ENCODE data around the gene STK38L.

The STK38L gene

GRCh38 chr12:27303139-27304111, 59.3 kb downstream of the STK38L start:
- H3K4me3 ChIP-seq (ENCODE audit: low read depth, low read length): no peak overlapping the region
- no peak for DNase-seq (ENCODE audit: low read depth)

- DNase-seq (ENCODE audit: low read depth): no peak
Observed at GRCh38 chr12:27304856-27305255, 60.8 kb downstream of the STK38L start.

GRCh38 chr12:27305673-27306456, 61.8 kb downstream of the STK38L start:
- no peak overlapping the region for H3K4me3 ChIP-seq (ENCODE audit: low read depth, low read length)
- no peak for DNase-seq (ENCODE audit: low read depth)

More at GRCh38 chr12:27304856-27305255, 60.8 kb downstream of the STK38L start:
- H3K4me3 ChIP-seq (ENCODE audit: low read depth, low read length): no peak overlapping the region

GRCh38 chr12:27309293-27309994, 65.4 kb downstream of the STK38L start:
- no peak overlapping the region for H3K4me3 ChIP-seq (ENCODE audit: low read depth, low read length)
- DNase-seq (ENCODE audit: low read depth): no peak

GRCh38 chr12:27309995-27310315, 65.9 kb downstream of the STK38L start:
- H3K4me3 ChIP-seq (ENCODE audit: low read depth, low read length): no peak overlapping the region
- no peak for DNase-seq (ENCODE audit: low read depth)

GRCh38 chr12:27316947-27317346, 72.9 kb downstream of the STK38L start:
- DNase-seq (ENCODE audit: low read depth): no peak
- no peak overlapping the region for H3K4me3 ChIP-seq (ENCODE audit: low read depth, low read length)

- H3K4me3 ChIP-seq (ENCODE audit: low read depth, low read length): no peak overlapping the region
- DNase-seq (ENCODE audit: low read depth): peak; percentile 23
Observed at GRCh38 chr12:27319409-27319808, 75.3 kb downstream of the STK38L start.

- DNase-seq (ENCODE audit: low read depth): no peak
- no peak overlapping the region for H3K4me3 ChIP-seq (ENCODE audit: low read depth, low read length)
Observed at GRCh38 chr12:27319848-27320247, 75.8 kb downstream of the STK38L start.

GRCh38 chr12:27324530-27324929, 80.4 kb downstream of the STK38L start:
- DNase-seq (ENCODE audit: low read depth): no peak
- H3K4me3 ChIP-seq (ENCODE audit: low read depth, low read length): no peak overlapping the region

- no peak for DNase-seq (ENCODE audit: low read depth)
- no peak overlapping the region for H3K4me3 ChIP-seq (ENCODE audit: low read depth, low read length)
Observed at GRCh38 chr12:27330846-27331245, 86.8 kb downstream of the STK38L start.

- no peak overlapping the region for H3K4me3 ChIP-seq (ENCODE audit: low read depth, low read length)
- peak; percentile 84 for DNase-seq (ENCODE audit: low read depth)
Observed at GRCh38 chr12:27331291-27331926, 87.3 kb downstream of the STK38L start.

- DNase-seq (ENCODE audit: low read depth): no peak
- H3K4me3 ChIP-seq (ENCODE audit: low read depth, low read length): peak overlapping the region; percentile 68
Observed at GRCh38 chr12:27331927-27332324, 87.8 kb downstream of the STK38L start.

GRCh38 chr12:27332407-27332713, 88.3 kb downstream of the STK38L start:
- H3K4me3 ChIP-seq (ENCODE audit: low read depth, low read length): peak overlapping the region; percentile 68
- DNase-seq (ENCODE audit: low read depth): no peak

GRCh38 chr12:27332714-27333402, 88.8 kb downstream of the STK38L start, which contains the start of gene BMAL2:
TSS of gene BMAL2 (plus strand) at chr12:27332836. CDS start at chr12:27333073, 237 bp downstream.
- peak within 1 kb of the TSS; percentile 68 for H3K4me3 ChIP-seq (ENCODE audit: low read depth, low read length)
- DNase-seq (ENCODE audit: low read depth): no peak

- H3K4me3 ChIP-seq (ENCODE audit: low read depth, low read length): peak overlapping the region; percentile 68
- DNase-seq (ENCODE audit: low read depth): no peak
Observed at GRCh38 chr12:27333403-27334009, 89.4 kb downstream of the STK38L start.

- peak overlapping the region; percentile 68 for H3K4me3 ChIP-seq (ENCODE audit: low read depth, low read length)
- DNase-seq (ENCODE audit: low read depth): no peak
Observed at GRCh38 chr12:27334042-27334720, 90.1 kb downstream of the STK38L start.

- DNase-seq (ENCODE audit: low read depth): no peak
- H3K4me3 ChIP-seq (ENCODE audit: low read depth, low read length): no peak overlapping the region
Observed at GRCh38 chr12:27334721-27335082, 90.6 kb downstream of the STK38L start.

Data from skeletal muscle cell (primary cell).